SU-DHL-6 (cell line): Measurements from ENCODE around the gene NOP16.
A peak's percentile ranks its signal among the peaks of the same experiment; 100 is the strongest.

Experiments
- H2AFZ ChIP-seq: fragments of 200-600 bp; sonication (generic); 2 replicates; pipeline ENCODE4 v1.6.1; 2014; ENCODE audit warnings: low read depth, mild to moderate bottlenecking, moderate library complexity, mixed read lengths, antibody characterized with exemption, low read length; ENCODE audit not compliant: severe bottlenecking
- H3F3A ChIP-seq: fragments of 200-600 bp; shearing (Covaris generic); 2 replicates; pipeline ENCODE4 v1.6.0; 2016; ENCODE audit warnings: antibody characterized with exemption, mild to moderate bottlenecking; ENCODE audit not compliant: insufficient read depth
- H3K27ac ChIP-seq: fragments of 200-600 bp; sonication (generic); 2 replicates; pipeline ENCODE4 v1.5.1; 2016; ENCODE audit warnings: low read depth, mild to moderate bottlenecking, low read length, moderate library complexity, mixed read lengths
- H3K27me3 ChIP-seq: fragments of 200-600 bp; sonication (generic), shearing (Covaris generic); 2 replicates; pipeline ENCODE4 v1.6.0; 2014; ENCODE audit warnings: mild to moderate bottlenecking, low read length
- H3K36me3 ChIP-seq: fragments of 200-600 bp; sonication (generic); 2 replicates; pipeline ENCODE4 v1.6.1; 2014; ENCODE audit warnings: mild to moderate bottlenecking, low read length, mixed read lengths
- H3K4me2 ChIP-seq: fragments of 300-600, 200-600 bp; shearing (Covaris generic), sonication (generic); 2 replicates; pipeline ENCODE4 v1.6.0; 2014; ENCODE audit warnings: low read length, low read depth, mild to moderate bottlenecking; ENCODE audit not compliant: poor library complexity, severe bottlenecking
- H3K4me3 ChIP-seq: fragments of 200-600 bp; sonication (generic); 2 replicates; pipeline ENCODE4 v1.5.1; 2014; ENCODE audit warnings: antibody characterized with exemption, low read length, mild to moderate bottlenecking, mixed read lengths; ENCODE audit not compliant: insufficient read depth, poor library complexity, severe bottlenecking
- H3K79me2 ChIP-seq: fragments of 200-600 bp; sonication (generic); 2 replicates; pipeline ENCODE4 v1.6.1; 2014; ENCODE audit warnings: mild to moderate bottlenecking, low read length, moderate library complexity; ENCODE audit not compliant: insufficient read depth
- H3K9ac ChIP-seq: fragments of 200-600 bp; sonication (generic); 2 replicates; pipeline ENCODE4 v1.7.0; 2014; ENCODE audit warnings: mild to moderate bottlenecking, low read length
- H3K9me2 ChIP-seq: fragments of 200-600 bp; sonication (generic); replicated peaks from 2 replicates; pipeline ENCODE4 v1.6.1; 2014; ENCODE audit warnings: low read length; ENCODE audit not compliant: insufficient read depth
- H3K9me3 ChIP-seq: fragments of 200-600 bp; sonication (generic); 2 replicates; pipeline ENCODE4 v1.6.1; 2014; ENCODE audit warnings: low read length, mixed read lengths; ENCODE audit not compliant: insufficient read depth
- H4K20me1 ChIP-seq: fragments of 200-600 bp; sonication (generic); 2 replicates; pipeline ENCODE4 v1.6.1; 2014; ENCODE audit warnings: low read depth, mild to moderate bottlenecking, antibody characterized with exemption, low read length, moderate library complexity, mixed read lengths
- CTCF ChIP-seq: fragments of 200-600 bp; sonication (generic); IDR thresholded peaks from one replicate; pipeline ENCODE4 v1.5.1; 2017; ENCODE audit warnings: antibody characterized with exemption, mild to moderate bottlenecking, low read length, moderate library complexity; ENCODE audit not compliant: insufficient read depth, poor library complexity, severe bottlenecking
- EZH2phosphoT487 ChIP-seq: fragments of 200-600 bp; sonication (generic), shearing (Covaris generic); conservative IDR thresholded peaks from 2 replicates; pipeline ENCODE4 v1.6.1; 2018; ENCODE audit warnings: mild to moderate bottlenecking, antibody characterized with exemption, low read length, moderate library complexity, mixed read lengths

The NOP16 gene

GRCh38 chr5:176364765-176365350 lies 23.5 kb downstream of the NOP16 start:
- no peaks in the 10 kb centered on the region for H3K36me3 ChIP-seq
- no peak overlapping the region for H3K4me2 ChIP-seq
- H3K27me3 ChIP-seq = no peaks in the 10 kb centered on the region
- H3K9ac ChIP-seq = no peak overlapping the region
- no peaks in the 10 kb centered on the region for H3K9me3 ChIP-seq
- H3K4me3 ChIP-seq = no peak overlapping the region
- no peaks in the 10 kb centered on the region for H3K9me2 ChIP-seq
- peaks cover 8% of the 10 kb centered on the region; the same call in 1 of the 2 replicates for H3F3A ChIP-seq
- H2AFZ ChIP-seq = no peak overlapping the region
- H4K20me1 ChIP-seq = no peaks in the 10 kb centered on the region
- TF ChIP-seq CTCF (no peak), EZH2phosphoT487 (no peak)
- H3K27ac ChIP-seq = no peak overlapping the region
- peaks cover 15% of the 10 kb centered on the region for H3K79me2 ChIP-seq

- H3K27ac ChIP-seq = no peak overlapping the region
- TF ChIP-seq EZH2phosphoT487 = no peak
- no peak for TF ChIP-seq CTCF
These were observed 26.2 kb downstream of the NOP16 start for GRCh38 chr5:176362233-176362490.

GRCh38 chr5:176361437-176362232 lies 26.8 kb downstream of the NOP16 start, which contains the start of gene KIAA1191:
KIAA1191 (minus strand) TSS chr5:176361764; CDS start chr5:176359508, 2,256 bp downstream.
- TF ChIP-seq CTCF (no peak), EZH2phosphoT487 (no peak)
- no peaks in the 10 kb centered on the region for H3K9me2 ChIP-seq
- H3K9me3 ChIP-seq = no peaks in the 10 kb centered on the region
- H3K27ac ChIP-seq = peak within 1 kb of the TSS; percentile 49; the same call in 1 of the 2 replicates
- H2AFZ ChIP-seq = peak within 1 kb of the TSS; percentile 92
- peak within 1 kb of the TSS; percentile 77 for H3K9ac ChIP-seq
- no peaks in the 10 kb centered on the region for H4K20me1 ChIP-seq
- no peaks in the 10 kb centered on the region for H3K27me3 ChIP-seq
- peak within 1 kb of the TSS; percentile 77 for H3K4me2 ChIP-seq
- no peaks in the 10 kb centered on the region for H3K36me3 ChIP-seq
- H3F3A ChIP-seq = peaks cover 13% of the 10 kb centered on the region; the same call in 1 of the 2 replicates
- peak within 1 kb of the TSS; percentile 80 for H3K4me3 ChIP-seq
- H3K79me2 ChIP-seq = peaks cover 35% of the 10 kb centered on the region

More at GRCh38 chr5:176362233-176362490, 26.2 kb downstream of the NOP16 start:
- no peaks in the 10 kb centered on the region for H3K9me3 ChIP-seq
- H3K4me3 ChIP-seq = peak overlapping the region; percentile 80
- H2AFZ ChIP-seq = peak overlapping the region; percentile 92
- H3K27me3 ChIP-seq = no peaks in the 10 kb centered on the region
- peaks cover 13% of the 10 kb centered on the region; the same call in 1 of the 2 replicates for H3F3A ChIP-seq
- peak overlapping the region; percentile 77 for H3K4me2 ChIP-seq
- H4K20me1 ChIP-seq = no peaks in the 10 kb centered on the region
- no peaks in the 10 kb centered on the region for H3K36me3 ChIP-seq
- no peaks in the 10 kb centered on the region for H3K9me2 ChIP-seq
- peak overlapping the region; percentile 77 for H3K9ac ChIP-seq
- peaks cover 32% of the 10 kb centered on the region for H3K79me2 ChIP-seq
